ENCODE results near the gene TEX54.

Gene TEX54

GRCh38 chr11:62792202-62792575, 40.5 kb downstream of the TEX54 start:
- DNase-seq (ENCODE audit: low read depth) = no peak
- TF ChIP-seq CTCF (IDR thresholded peaks at IDR 0.05; ENCODE audit: insufficient read depth, low read depth, low read length, missing control alignments) = no peak
- H3K4me3 ChIP-seq (ENCODE audit: low read depth, low read length) = peak overlapping the region; percentile 85; the same call in 1 of the 2 replicates

GRCh38 chr11:62791501-62792201, 41.0 kb downstream of the TEX54 start, which contains the start of gene TMEM223:
TMEM223 (minus strand) TSS chr11:62792006; CDS start chr11:62791994, 12 bp downstream.
- DNase-seq (ENCODE audit: low read depth) = peak; percentile 88
- no peak for TF ChIP-seq CTCF (IDR thresholded peaks at IDR 0.05; ENCODE audit: insufficient read depth, low read depth, low read length, missing control alignments)

GRCh38 chr11:62789576-62789975, 43.1 kb downstream of the TEX54 start:
- no peak overlapping the region for H3K4me3 ChIP-seq (ENCODE audit: low read depth, low read length)
- DNase-seq (ENCODE audit: low read depth) = no peak
- no peak for TF ChIP-seq CTCF (IDR thresholded peaks at IDR 0.05; ENCODE audit: insufficient read depth, low read depth, low read length, missing control alignments)

More at GRCh38 chr11:62791501-62792201, 41.0 kb downstream of the TEX54 start, which contains the start of gene TMEM223:
- H3K4me3 ChIP-seq (ENCODE audit: low read depth, low read length) = peak within 1 kb of the TSS; percentile 85

- no peak for DNase-seq (ENCODE audit: low read depth)
- no peak overlapping the region for H3K4me3 ChIP-seq (ENCODE audit: low read depth, low read length)
- TF ChIP-seq CTCF (IDR thresholded peaks at IDR 0.05; ENCODE audit: insufficient read depth, low read depth, low read length, missing control alignments) = no peak
Measured at GRCh38 chr11:62788991-62789390, 43.6 kb downstream of the TEX54 start.

GRCh38 chr11:62787005-62787759, 45.5 kb downstream of the TEX54 start, which contains the start of gene TMEM179B:
TMEM179B (plus strand) TSS chr11:62787402; CDS start chr11:62787432, 30 bp downstream.
- DNase-seq (ENCODE audit: low read depth) = peak; percentile 98
- peak; percentile 78 for TF ChIP-seq CTCF (IDR thresholded peaks at IDR 0.05; ENCODE audit: insufficient read depth, low read depth, low read length, missing control alignments)
- H3K4me3 ChIP-seq (ENCODE audit: low read depth, low read length) = peak within 1 kb of the TSS; percentile 97

GRCh38 chr11:62786318-62787004, 46.2 kb downstream of the TEX54 start:
- peak overlapping the region; percentile 97 for H3K4me3 ChIP-seq (ENCODE audit: low read depth, low read length)
- peak; percentile 100 for TF ChIP-seq CTCF (IDR thresholded peaks at IDR 0.05; ENCODE audit: insufficient read depth, low read depth, low read length, missing control alignments)
- peak; percentile 92 for DNase-seq (ENCODE audit: low read depth)
